HepG2 (cell line): Measurements from ENCODE around the gene BTF3L4. TPM values are rescaled to one million over a fixed set of nuclear protein-coding genes. Genes with fewer than 3 reads are reported as not detected.
A peak's percentile ranks its signal among the peaks of the same experiment; 100 is the strongest.

ENCODE experiments used
- CEBPG ChIP-seq: IDR thresholded peaks from 2 replicates; pipeline ENCODE4 v1.6.1; 2016
- CERS6 ChIP-seq: sonication (generic); formaldehyde crosslinking; IDR thresholded peaks from 2 replicates; pipeline ENCODE4 v1.5.0; 2020; ENCODE audit warnings: missing genetic modification reagents
- DR1 ChIP-seq: sonication (generic); formaldehyde crosslinking; IDR thresholded peaks from 2 replicates; pipeline ENCODE4 v1.8.0; 2021; ENCODE audit warnings: mild to moderate bottlenecking, missing genetic modification reagents, inconsistent platforms
- DZIP1 ChIP-seq: sonication (generic); formaldehyde crosslinking; IDR thresholded peaks from 2 replicates; pipeline ENCODE4 v1.5.0; 2020; ENCODE audit warnings: mild to moderate bottlenecking, missing genetic modification reagents
- ISX ChIP-seq: sonication (generic); formaldehyde crosslinking; conservative IDR thresholded peaks from 2 replicates; pipeline ENCODE4 v1.5.0; 2020; ENCODE audit warnings: missing genetic modification reagents
- MLX ChIP-seq: IDR thresholded peaks from 2 replicates; pipeline ENCODE4 v1.6.1; 2016
- MXD4 ChIP-seq: IDR thresholded peaks from 2 replicates; pipeline ENCODE4 v1.6.1; 2016; ENCODE audit warnings: mild to moderate bottlenecking, missing biosample characterization, missing genetic modification reagents
- PAWR ChIP-seq: sonication (generic); formaldehyde crosslinking; IDR thresholded peaks from 2 replicates; pipeline ENCODE4 v1.4.0; 2020; ENCODE audit warnings: missing genetic modification reagents, mild to moderate bottlenecking, borderline replicate concordance
- SOX6 ChIP-seq, 2 experiments: fragments of 450-650 bp in 1 of 2; sonication (generic) in 1 of 2; formaldehyde crosslinking in 1 of 2; IDR thresholded peaks; 2 replicates each; pipeline versions ENCODE4 v1.4.0 to v1.6.1; 2017 to 2020; ENCODE audit warnings: antibody characterized with exemption in 1 of 2, mild to moderate bottlenecking in 1 of 2, missing genetic modification reagents in 1 of 2
- STAT6 ChIP-seq: sonication (generic); formaldehyde crosslinking; IDR thresholded peaks from 2 replicates; pipeline ENCODE4 v1.4.0; 2020; ENCODE audit warnings: missing genetic modification reagents, mild to moderate bottlenecking, borderline replicate concordance
- TCF12 ChIP-seq, 2 experiments: fragments of 450-650 bp in 1 of 2; sonication (generic) in 1 of 2; formaldehyde crosslinking in 1 of 2; IDR thresholded peaks; 2 replicates each; pipeline versions ENCODE4 v1.6.1 to v1.8.0; 2017 to 2022; ENCODE audit warnings: antibody characterized with exemption in 1 of 2, mild to moderate bottlenecking in 1 of 2, missing genetic modification reagents in 1 of 2, moderate library complexity in 1 of 2
- TOPORS ChIP-seq: sonication (generic); formaldehyde crosslinking; IDR thresholded peaks from 2 replicates; pipeline ENCODE4 v1.8.0; 2023; ENCODE audit warnings: mild to moderate bottlenecking, missing genetic modification reagents
- ZBTB43 ChIP-seq: sonication (generic); formaldehyde crosslinking; conservative IDR thresholded peaks from 2 replicates; pipeline ENCODE4 v1.4.0; 2020; ENCODE audit warnings: missing genetic modification reagents
- ZFP36L2 ChIP-seq: sonication (generic); formaldehyde crosslinking; IDR thresholded peaks from 2 replicates; pipeline ENCODE4 v1.4.0; 2020; ENCODE audit warnings: missing genetic modification reagents
- ZGPAT ChIP-seq: IDR thresholded peaks from 2 replicates; pipeline ENCODE4 v1.6.1; 2016; ENCODE audit warnings: mild to moderate bottlenecking
- ZNF10 ChIP-seq: sonication (generic); formaldehyde crosslinking; IDR thresholded peaks from 2 replicates; pipeline ENCODE4 v1.4.0; 2020; ENCODE audit warnings: mild to moderate bottlenecking, low read depth, missing genetic modification reagents, borderline replicate concordance
- ZNF530 ChIP-seq: sonication (generic); formaldehyde crosslinking; IDR thresholded peaks from 2 replicates; pipeline ENCODE4 v1.5.0; 2020; ENCODE audit warnings: low read depth, mild to moderate bottlenecking, missing genetic modification reagents
- ZNF556 ChIP-seq: sonication (generic); formaldehyde crosslinking; IDR thresholded peaks from 2 replicates; pipeline ENCODE4 v1.4.0; 2020; ENCODE audit warnings: mild to moderate bottlenecking, missing genetic modification reagents, borderline replicate concordance
- polyA plus RNA-seq, 8 experiments: library from polyadenylated mRNA; depleted of rRNA in 3 of 8; stranded (reverse) in 7 of 8; unstranded in 1 of 8; fragments of >200 nt; fragmentation: Illumina TruSeq in 4 of 8; extraction: Trizol in 4 of 8; gene quantifications; 2 replicates each; pipeline versions ENCODE4 v1.2.1 to v1.2.3, GENCODE V29; 2011 to 2016; ENCODE audit warnings: low read depth in 4 of 8, missing spikeins in 1 of 8, mixed read lengths in 1 of 8; ENCODE audit not compliant: insufficient read depth in 1 of 8
- total RNA-seq, 5 experiments: library from RNA; depleted of rRNA; stranded (reverse); fragments of >200 nt; fragmentation: Illumina TruSeq; extraction: Trizol; gene quantifications; 2 replicates each; pipeline ENCODE4 v1.2.3, GENCODE V29; 2016; ENCODE audit warnings: low read depth in 1 of 5

Gene BTF3L4
- total and polyA plus RNA-seq, 2 of the 13 experiments (the other 11 are each of a cell fraction or from before 2014, with no cell fraction given), result 59.0 to 74.3 TPM

- no peak for TF ChIP-seq SOX6 (IDR thresholded peaks at IDR 0.05)
- peak; percentile 36; the same call in 1 of the 2 replicates for TF ChIP-seq SOX6 (CRISPR knock-in tag; IDR thresholded peaks at IDR 0.05)
- TF ChIP-seq DR1 (CRISPR knock-in tag), result no peak
- no peak for TF ChIP-seq ZNF530
- TF ChIP-seq ZFP36L2, result no peak
- peak; percentile 91 for TF ChIP-seq TOPORS
- TF ChIP-seq STAT6 (CRISPR knock-in tag), result no peak
- TF ChIP-seq ZNF10 (CRISPR knock-in tag), result no peak
- peak; percentile 73; the same call in 1 of the 2 replicates for TF ChIP-seq ZNF556
- peak; percentile 90 for TF ChIP-seq ZGPAT (CRISPR knock-in tag)
- peak; percentile 86; the same call in 1 of the 2 replicates for TF ChIP-seq DZIP1 (CRISPR knock-in tag)
- TF ChIP-seq ISX, result no peak
- no peak for TF ChIP-seq CERS6
- TF ChIP-seq PAWR, result 0 out of 2 replicates have a peak, but pooled peaks have one; percentile 68
- TF ChIP-seq TCF12 (IDR thresholded peaks at IDR 0.05), result no peak
- no peak for TF ChIP-seq TCF12 (CRISPR knock-in tag; IDR thresholded peaks at IDR 0.05)
- TF ChIP-seq ZBTB43, result no peak; the same call in 1 of the 2 replicates
- peak; percentile 88 for TF ChIP-seq MXD4
- peak; percentile 22; the same call in 1 of the 2 replicates for TF ChIP-seq CEBPG (CRISPR knock-in tag)
- TF ChIP-seq MLX (CRISPR knock-in tag), result no peak
Observed at GRCh38 chr1:52033190-52034049, 22.7 kb upstream of the BTF3L4 start, which contains the start of gene KTI12 (continued).
